ENCODE measurements around the gene EIF3D.

The EIF3D gene

DNA sequence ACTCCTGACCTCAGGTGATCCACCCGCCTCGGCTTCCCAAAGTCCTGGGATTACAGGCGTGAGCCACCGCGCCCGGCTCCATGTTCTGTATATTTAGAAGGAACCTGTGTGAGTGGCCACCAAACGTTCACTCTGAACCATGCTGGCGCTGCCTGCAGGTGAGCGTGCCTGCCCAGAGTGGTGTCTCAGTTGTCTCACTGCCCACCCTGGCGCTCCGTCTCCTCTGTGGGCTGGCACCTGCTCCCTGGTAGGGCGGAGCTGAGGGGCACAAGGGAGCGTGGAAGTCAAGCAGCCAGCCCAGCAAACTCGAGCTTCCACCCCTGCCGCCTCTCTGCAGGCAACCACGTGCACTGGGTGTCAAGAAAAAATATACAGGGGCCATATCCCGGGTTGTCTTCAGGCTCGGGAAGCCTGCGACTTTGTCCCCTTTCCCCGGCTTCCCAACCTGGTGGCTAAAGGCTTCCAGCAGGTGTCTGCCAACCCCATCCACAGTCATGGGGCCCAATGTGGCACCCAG, 64.2 kb downstream of the EIF3D start:
- FAIRE-seq, result no peak

DNA sequence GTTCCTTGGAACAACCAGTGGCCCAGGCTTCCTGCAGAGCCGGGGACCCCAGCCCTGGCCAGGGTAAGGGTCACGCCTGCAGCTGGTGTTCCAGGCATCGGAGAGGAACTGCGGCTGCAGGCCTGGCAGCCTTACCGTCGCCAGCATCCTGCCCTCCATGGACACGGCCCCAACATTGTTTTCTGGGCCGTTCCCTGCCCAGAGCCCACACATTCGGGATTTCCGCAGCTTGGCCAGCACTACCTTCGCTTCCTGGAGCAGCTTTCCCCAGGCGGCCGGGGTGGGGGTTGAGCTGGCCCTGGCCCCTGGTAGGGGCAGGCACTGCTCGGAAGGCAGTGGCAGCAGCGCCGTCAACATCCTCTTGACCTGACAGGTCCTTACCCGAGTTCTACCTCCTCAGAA, 65.2 kb downstream of the EIF3D start:
- FAIRE-seq, result no peak

DNA sequence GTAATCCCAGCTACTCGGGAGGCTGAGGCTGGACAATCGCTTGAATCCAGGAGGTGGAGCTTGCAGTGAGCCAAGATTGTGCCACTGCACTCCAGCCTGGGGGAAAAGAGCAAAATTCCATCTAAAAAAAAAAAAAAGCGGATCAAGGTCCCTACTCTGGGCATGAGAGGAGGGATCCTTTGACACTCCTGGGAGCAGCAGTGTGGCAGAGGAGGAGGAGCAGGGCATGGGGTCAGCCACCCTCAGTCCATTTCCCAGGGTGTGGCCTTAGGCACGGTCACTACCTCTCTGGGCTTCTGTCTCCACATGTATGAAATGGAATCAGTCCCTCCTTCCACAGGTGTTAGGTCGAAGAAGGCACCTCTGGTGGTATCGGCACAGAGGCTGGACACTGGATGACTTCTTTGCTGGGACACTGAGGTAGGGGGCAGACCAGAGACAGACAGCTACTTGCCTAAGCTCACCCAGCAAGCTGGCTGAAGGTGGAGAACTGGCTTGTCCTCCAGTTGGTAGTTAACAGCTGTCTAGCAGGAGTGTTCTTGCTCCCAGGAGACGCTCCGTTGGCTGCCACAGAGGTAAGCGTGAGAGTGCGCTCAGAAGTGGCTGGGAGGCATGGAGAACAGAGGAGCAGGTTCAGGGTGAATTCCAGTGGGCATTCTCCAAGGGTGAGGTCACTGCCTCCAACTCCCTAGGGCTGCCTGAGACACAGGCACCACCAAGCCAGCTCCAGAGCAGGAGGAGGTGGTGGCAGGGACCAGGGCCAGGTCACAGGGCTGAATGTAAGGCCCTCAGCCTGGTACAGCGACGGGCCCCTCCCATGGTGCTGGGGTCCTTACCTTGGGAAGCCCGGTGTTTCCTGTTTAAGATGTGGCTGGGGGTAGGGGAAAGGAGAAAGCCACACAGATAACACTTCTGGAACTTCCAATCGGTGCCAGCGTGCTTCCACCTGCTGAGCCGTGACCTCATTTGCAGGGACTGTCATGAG, 67.0 kb downstream of the EIF3D start:
- FAIRE-seq, result peak; percentile 76
